ENCODE measurements around the gene RHOV.
A peak's percentile ranks its signal among the peaks of the same experiment; 100 is the strongest.
"Not testable (repeated sequence)": the region's sequence is repeated elsewhere in the genome, so short reads cannot be mapped to it uniquely, and the experiment has no call there.

The RHOV gene

GRCh38 chr15:40872791-40873693 lies 992 bp downstream of the RHOV start:
- peak overlapping the region; percentile 48 for H3K4me3 ChIP-seq (ENCODE audit: low read length)
- no peak for TF ChIP-seq ZNF274 (IDR thresholded peaks at IDR 0.05; ENCODE audit: low read depth, low read length)

DNA sequence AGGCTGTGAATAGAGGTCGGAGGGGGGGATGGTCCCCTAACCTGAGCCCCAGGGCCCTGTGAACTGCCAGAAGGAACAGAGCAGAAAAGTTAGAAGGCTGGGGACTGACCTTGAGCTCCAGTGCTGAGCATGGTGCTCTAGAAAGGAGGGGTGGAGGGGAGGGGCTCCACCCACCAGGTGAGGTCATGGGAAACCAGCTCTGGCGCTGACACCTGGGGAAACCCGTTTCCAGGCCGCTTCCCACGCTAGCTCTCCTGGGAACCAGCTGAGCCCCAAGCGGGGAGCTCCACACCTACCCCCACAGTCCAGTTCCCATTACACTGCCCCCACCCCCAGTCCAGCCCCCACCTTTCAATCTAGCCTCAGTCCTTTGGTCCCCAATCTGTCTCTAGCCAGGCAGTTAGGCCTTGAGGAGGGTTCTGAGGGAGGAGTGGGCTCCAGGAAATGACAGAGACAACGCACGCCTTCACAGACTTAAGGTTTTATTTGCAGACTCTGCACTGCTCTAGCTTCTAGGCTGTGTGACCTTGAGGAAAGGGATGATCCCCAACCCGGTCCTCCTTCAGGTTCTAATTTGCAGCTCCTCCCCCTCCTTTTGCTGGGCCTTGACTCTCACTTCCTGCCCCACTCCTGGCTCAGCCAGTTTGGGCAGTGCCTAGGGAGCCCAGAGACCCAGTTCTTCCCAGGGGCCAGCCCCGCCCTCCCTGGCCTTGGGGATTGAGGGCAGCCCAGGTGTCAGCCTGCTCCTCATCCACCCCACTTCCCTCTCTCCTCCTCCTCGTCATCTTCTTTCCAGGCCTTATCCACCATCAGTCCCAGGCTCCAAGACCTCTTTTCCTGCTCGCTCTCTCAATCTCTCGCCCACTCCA lies 2.1 kb downstream of the RHOV start:
- TF ChIP-seq ZNF274 (IDR thresholded peaks at IDR 0.05; ENCODE audit: low read depth, low read length): no peak
- H3K4me3 ChIP-seq (ENCODE audit: low read length): no peak overlapping the region

- no peak overlapping the region for H3K4me3 ChIP-seq (ENCODE audit: low read length)
- no peak for TF ChIP-seq ZNF274 (IDR thresholded peaks at IDR 0.05; ENCODE audit: low read depth, low read length)
These were observed 3.3 kb downstream of the RHOV start for GRCh38 chr15:40870716-40871115.

DNA sequence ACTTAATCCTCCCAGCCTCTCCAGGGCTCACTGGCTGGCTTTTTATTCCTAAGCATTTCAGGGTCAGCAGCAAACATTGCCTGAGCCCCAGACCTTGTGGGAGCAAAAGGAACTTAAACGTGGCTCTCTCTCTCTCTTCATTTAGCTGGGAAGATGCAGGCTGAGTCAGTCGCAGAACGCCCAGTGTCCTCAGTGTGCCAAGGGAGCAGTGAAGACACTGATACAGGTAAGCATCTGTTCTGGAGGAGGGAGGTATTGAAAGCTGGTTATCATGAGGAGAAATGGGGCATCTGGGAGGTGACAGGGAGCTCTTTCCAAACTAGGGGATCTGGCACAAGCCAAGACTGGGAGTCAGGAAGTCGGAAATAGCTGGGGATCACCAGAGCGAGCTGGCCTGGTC lies 4.3 kb downstream of the RHOV start:
- H3K4me3 ChIP-seq (ENCODE audit: low read length): no peak overlapping the region
- TF ChIP-seq ZNF274 (IDR thresholded peaks at IDR 0.05; ENCODE audit: low read depth, low read length): no peak

GRCh38 chr15:40867199-40867598 lies 6.8 kb downstream of the RHOV start:
- TF ChIP-seq ZNF274 (IDR thresholded peaks at IDR 0.05; ENCODE audit: low read depth, low read length): no peak
- H3K4me3 ChIP-seq (ENCODE audit: low read length): no peak overlapping the region

DNA sequence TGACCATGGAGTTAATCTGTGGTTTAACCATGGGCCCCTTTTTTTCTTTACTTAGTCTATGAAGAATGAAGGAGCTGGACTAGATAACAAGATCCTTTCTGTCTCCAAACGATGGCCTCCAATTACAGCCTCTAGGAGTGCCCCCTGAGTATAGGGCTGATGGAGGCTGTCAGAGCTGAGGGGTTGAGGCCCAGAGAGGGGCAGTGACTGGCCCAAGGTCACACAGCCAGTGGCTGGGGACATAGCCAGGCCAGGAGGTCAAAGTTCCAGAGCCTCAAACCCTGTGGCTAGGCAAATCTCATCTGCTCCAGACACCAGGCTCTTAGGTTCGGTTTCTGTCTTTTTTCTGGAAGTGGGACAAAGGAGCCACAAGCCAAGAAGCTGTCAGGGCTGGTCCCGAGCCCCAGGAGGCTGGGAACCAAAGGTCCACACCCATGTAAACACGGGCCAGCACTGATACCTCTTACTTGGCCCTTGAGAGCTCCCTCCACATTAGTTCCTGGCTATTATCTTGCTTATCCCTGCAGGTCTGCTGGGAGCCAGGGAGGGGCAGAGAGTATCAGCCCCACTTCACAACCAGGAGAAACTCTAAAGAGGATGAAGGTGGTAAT lies 10.3 kb downstream of the RHOV start:
- TF ChIP-seq ZNF274 (IDR thresholded peaks at IDR 0.05; ENCODE audit: low read depth, low read length): no peak
- no peak overlapping the region for H3K4me3 ChIP-seq (ENCODE audit: low read length)

- not testable (repeated sequence) for H3K4me3 ChIP-seq (ENCODE audit: low read length)
These were observed 12.9 kb downstream of the RHOV start for GRCh38 chr15:40861147-40861546.

- no peak for TF ChIP-seq ZNF274 (IDR thresholded peaks at IDR 0.05; ENCODE audit: low read depth, low read length)
- no peak overlapping the region for H3K4me3 ChIP-seq (ENCODE audit: low read length)
These were observed 14.7 kb downstream of the RHOV start for GRCh38 chr15:40859206-40859851.

- TF ChIP-seq ZNF274 (IDR thresholded peaks at IDR 0.05; ENCODE audit: low read depth, low read length): no peak
- H3K4me3 ChIP-seq (ENCODE audit: low read length): no peak overlapping the region
These were observed 15.3 kb downstream of the RHOV start for GRCh38 chr15:40858706-40859105.

DNA sequence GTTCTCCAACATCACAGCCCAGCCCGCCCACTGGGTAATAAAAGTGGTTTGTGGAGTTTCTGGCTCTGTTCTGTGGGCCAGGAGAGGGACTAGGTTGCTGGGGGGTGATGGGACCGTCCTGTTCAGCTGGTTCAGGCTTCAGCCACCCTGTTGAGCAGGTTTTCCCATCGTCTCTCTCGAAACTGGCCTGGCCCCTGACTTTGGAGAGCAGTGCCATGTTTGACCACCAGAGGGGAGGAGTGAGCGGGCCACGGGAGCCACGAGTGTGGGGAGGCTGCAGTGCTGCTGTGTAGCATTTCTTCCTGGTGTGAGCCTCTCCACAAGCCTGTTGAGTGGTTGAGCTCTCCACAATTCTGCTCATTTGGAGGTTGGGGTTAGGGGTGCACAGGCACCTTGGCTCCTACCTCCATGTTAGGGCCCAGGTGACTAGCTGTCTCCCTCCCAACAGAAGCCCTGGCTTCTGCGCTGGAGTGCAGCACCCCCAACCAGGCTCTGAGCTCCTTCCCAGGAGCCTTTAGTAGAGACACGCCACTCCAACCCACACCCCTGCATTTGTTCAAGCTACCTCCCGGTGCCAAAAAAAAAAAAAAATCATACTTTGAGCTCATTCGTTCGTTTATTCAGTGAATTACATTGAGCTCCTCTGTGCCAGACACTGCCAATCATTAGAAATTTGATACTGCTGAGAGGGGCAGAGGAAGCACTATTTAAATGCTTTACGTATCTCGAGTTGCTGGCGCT lies 16.3 kb downstream of the RHOV start:
- no peak overlapping the region for H3K4me3 ChIP-seq (ENCODE audit: low read length)
- TF ChIP-seq ZNF274 (IDR thresholded peaks at IDR 0.05; ENCODE audit: low read depth, low read length): no peak

- no peak for TF ChIP-seq ZNF274 (IDR thresholded peaks at IDR 0.05; ENCODE audit: low read depth, low read length)
- H3K4me3 ChIP-seq (ENCODE audit: low read length): no peak overlapping the region
These were observed 17.3 kb downstream of the RHOV start for GRCh38 chr15:40856746-40857145.

DNA sequence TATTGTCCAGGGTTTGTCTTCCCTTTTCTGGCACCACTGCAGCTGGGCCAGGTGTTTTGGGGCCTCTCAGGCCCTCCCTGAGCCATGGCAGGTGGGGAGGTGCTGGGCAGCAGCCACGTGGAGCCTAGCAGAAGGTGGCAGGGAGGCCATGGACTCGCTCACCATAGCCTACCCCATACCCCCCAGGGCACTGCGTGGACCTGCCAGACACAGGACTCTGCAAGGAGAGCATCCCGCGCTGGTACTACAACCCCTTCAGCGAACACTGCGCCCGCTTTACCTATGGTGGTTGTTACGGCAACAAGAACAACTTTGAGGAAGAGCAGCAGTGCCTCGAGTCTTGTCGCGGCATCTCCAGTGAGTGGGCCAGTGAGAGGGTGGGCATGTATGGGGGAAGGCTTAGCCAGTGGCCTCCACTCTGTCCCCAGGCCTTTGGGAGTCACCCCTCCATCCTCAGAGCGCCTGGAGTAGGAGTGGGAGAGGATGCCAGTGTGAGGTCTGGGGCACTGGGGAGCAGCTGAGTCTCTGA lies 18.3 kb downstream of the RHOV start:
- no peak for TF ChIP-seq ZNF274 (IDR thresholded peaks at IDR 0.05; ENCODE audit: low read depth, low read length)

DNA sequence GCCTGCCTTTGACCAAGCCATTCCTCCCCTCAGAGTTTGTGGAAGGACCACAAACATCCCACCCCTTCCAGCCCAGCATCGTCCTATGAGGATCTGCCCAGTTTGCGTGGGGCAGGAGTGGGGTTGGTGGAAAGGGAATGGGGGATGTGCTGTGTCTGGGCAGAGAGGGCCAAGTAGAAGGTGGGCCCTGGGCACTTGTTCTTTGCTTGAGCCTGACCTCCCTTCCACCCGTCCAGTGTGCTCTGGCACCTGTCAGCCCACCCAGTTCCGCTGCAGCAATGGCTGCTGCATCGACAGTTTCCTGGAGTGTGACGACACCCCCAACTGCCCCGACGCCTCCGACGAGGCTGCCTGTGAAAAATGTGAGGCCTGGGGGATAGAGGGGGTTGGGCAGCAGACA lies 19.9 kb downstream of the RHOV start:
- H3K4me3 ChIP-seq (ENCODE audit: low read length): no peak overlapping the region
- no peak for TF ChIP-seq ZNF274 (IDR thresholded peaks at IDR 0.05; ENCODE audit: low read depth, low read length)

More for the DNA sequence above, 18.3 kb downstream of the RHOV start:
- no peak overlapping the region for H3K4me3 ChIP-seq (ENCODE audit: low read length)

Data from GM08714 (cell line).